NCI-H187 treated with DMSO at 0.1 percent for 48 hours (cell line): ENCODE measurements around the gene CDHR2.
"Not testable (repeated sequence)": the region's sequence is repeated elsewhere in the genome, so short reads cannot be mapped to it uniquely, and the experiment has no call there.

Experiments used
- DNase-seq: peaks from one replicate; lab custom pipeline; 2025; lab: John Stamatoyannopoulos, UW

CDHR2 gene

GRCh38 chr5:176542135-176542595 lies 7.0 kb upstream of the CDHR2 start:
- DNase-seq: no peak

GRCh38 chr5:176542596-176543427 lies 6.3 kb upstream of the CDHR2 start:
- no peak for DNase-seq

DNA sequence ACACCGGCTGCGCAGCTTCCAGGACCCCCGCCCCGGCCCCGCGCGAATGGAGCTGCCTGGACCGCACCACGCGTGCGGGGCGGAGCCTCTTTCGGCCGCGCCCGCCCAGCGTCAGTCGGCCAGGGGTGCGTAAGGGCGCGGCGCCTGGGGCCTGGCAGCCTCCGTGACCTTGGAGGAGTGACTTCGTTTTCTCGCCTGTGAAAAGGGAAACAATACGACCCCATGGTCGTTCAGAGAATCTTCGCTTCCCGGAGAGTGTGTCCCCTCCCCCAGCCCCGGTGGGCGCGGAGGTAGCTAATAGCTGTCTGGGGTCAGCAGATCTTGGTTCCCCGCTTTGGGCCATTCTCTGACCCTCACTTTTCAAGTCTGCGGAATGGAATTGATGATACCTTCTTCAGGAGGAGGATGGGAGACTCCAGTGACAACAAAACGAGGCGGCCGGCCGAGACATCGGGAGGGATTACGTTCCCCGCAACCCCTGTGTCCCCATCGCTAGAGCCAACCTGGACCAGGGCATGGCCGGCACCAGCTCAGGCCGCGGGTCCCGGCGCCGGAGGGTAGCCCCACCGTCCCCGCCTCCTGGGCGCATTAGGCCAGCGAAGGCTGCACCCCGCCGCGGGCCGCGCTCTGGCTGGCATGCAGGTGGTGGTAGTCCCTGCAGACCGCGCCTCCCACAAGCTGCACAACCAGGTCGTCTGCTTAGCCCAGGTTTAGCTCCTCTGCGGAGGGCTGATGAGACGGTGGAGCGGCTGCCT lies 5.5 kb upstream of the CDHR2 start:
- DNase-seq: peak; percentile 22

DNA sequence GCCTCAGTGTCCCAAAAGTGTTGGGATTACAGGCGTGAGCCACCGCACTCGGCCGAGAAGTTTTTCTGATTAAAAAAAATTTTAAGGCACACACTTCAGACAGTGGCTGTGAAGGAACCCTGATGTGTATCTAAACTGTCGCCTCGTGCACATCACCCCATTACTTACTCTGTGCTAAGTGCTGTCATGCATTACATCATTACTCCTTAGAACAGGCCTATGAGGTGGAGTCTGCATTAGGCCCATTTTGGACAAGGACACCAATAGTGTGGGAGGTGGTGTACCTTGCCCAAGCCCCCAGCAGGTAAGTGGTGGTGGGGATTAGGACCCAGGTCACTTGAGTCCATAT lies 3.8 kb upstream of the CDHR2 start:
- DNase-seq: no peak

GRCh38 chr5:176545737-176546509 lies 3.2 kb upstream of the CDHR2 start:
- no peak for DNase-seq

DNA sequence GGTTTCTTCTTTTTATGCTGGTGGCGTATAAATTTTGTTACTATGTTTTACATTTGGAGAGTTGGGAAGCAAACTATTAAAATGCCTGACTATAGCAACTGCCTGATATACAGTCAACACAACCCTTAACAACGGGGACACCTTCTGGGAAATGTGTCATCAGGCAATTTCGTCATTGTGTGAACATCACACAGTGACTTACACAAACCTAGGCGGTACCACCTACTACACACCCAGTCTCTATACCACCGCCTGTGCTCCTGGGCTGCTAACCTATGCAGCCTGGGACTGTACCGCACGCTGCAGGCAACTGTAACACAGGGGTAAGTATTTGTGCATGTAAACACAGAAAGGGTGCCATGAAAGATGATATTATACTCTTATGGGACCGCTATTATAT lies 1.3 kb upstream of the CDHR2 start:
- no peak for DNase-seq

GRCh38 chr5:176549871-176550270 lies 729 bp downstream of the CDHR2 start:
- no peak for DNase-seq

DNA sequence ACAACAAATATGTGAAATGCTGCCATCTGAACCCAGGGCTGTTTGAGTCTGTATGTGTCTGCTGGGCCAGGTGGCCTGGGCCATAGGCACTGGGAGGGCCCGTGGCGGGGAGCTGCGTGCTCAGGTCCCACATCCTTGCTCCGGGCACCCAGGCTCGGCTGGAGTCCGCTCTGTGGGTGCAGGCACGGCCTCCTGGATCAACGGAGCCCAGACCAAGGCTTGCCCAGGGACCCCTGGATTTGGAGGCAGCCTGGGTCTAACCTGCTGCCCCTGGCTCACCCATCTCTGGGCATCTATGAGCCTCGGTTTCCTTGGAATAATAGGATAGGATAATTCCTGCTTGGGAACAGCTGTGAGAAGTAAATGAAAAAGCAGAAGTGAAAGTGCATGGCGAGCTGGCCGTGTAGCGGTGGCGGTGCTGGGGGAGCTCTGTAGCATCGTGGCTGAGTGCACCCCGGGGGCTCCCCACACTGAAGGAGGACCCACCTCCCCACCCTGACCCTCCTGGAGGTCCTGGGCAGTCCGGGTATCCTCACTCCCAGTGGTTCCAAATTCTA lies 1.2 kb downstream of the CDHR2 start:
- no peak for DNase-seq

DNA sequence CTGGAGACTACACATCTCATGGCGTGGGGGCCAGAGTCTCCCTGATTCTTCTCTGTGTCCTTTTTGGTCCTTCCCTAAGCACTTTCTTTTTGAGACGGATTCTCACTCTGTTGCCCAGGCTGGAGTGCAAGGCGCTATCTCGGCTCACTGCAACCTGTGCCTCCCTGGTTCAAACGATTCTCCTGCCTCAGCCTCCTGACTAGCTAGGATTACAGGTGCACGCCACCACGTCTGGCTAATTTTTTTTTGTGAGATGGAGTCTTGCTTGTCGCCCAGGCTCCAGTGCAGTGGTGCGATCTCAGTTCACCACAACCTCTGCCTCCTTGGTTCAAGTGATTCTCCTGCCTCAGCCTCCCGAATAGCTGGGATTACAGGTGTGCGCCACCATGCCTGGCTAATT lies 1.8 kb downstream of the CDHR2 start:
- not testable (repeated sequence) for DNase-seq

GRCh38 chr5:176552332-176552869 lies 3.3 kb downstream of the CDHR2 start:
- DNase-seq: no peak

- DNase-seq: no peak
These were observed 4.3 kb downstream of the CDHR2 start for GRCh38 chr5:176553260-176554085.

- DNase-seq: no peak
These were observed 8.7 kb downstream of the CDHR2 start for GRCh38 chr5:176557846-176558245.

- DNase-seq: no peak
These were observed 10.5 kb downstream of the CDHR2 start for GRCh38 chr5:176559683-176560082.

- no peak for DNase-seq
These were observed 11.2 kb downstream of the CDHR2 start for GRCh38 chr5:176560364-176560763.

GRCh38 chr5:176561259-176561658 lies 12.1 kb downstream of the CDHR2 start:
- DNase-seq: no peak

DNA sequence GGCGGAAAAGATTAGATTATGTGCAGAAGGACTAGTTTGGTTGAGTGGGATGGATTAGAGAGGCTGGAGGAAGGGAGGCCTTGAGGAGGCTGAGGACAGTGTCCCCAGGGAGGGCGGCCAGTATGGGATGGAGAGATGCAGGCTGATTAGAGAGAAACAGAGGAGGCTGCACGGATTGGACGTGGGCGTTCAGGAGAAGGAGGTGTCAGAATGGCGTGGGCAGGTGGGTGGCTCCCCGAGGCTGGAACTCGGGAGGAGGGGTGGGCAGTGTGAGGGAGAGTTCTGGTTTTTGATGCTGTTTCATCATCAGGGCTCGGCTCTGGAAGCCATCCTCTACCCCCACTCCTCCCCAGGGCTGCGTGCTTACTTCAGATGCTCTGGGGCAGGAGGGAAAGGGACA lies 13.0 kb downstream of the CDHR2 start:
- DNase-seq: no peak

GRCh38 chr5:176564002-176564401 lies 14.9 kb downstream of the CDHR2 start:
- no peak for DNase-seq

DNA sequence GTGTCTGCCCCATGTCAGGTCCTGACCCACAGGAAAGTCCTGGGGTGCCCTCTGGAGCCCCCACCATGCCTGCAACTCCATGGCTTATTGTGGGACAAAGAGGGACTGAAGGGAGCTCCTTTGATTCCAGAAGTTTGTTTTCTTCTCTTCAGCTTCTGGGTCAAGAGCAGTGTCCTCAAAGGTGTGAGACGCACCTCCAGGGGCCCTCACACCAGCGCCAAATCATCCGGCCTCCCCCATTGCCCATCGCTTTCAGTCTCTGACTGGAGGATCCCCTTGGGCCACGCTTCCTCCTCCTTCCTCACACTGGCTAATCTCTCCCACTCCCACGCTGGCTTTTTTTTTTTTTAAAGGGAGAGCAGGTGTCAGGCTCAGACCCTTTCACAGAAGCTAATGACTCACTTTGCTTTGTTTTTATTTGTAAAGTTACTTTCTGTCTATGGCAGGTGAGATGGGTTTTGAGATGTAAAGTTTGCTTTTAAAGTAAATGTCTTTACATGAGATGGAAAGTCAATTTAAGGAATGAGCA lies 16.7 kb downstream of the CDHR2 start:
- no peak for DNase-seq

DNA sequence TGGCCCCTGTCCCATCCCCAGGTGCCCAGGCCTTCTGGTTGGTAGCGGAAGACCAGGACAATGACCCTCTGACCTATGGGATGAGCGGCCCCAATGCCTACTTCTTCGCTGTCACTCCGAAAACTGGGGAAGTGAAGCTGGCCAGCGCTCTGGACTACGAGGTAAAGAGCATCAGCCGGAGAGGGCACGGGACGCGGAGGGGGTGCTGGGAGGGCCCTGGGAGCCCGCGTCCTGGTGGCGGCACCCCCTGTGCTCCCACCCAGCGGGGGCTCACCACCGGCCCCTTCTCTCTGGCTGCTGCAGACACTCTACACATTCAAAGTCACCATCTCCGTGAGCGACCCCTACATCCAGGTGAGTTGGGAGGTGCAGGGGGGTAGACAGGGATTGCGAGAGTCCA lies 19.5 kb downstream of the CDHR2 start:
- DNase-seq: no peak

- DNase-seq: no peak
These were observed 20.9 kb downstream of the CDHR2 start for GRCh38 chr5:176570044-176570443.
